HCT116 (cell line): ENCODE data around the gene COPG1.
A peak's percentile ranks its signal among the peaks of the same experiment; 100 is the strongest.

Experiments
- ATF3 ChIP-seq: IDR thresholded peaks from 2 replicates; pipeline ENCODE4 v1.6.1; 2012
- EGR1 ChIP-seq: IDR thresholded peaks from 2 replicates; pipeline ENCODE4 v1.6.1; 2012; ENCODE audit warnings: low read depth
- EZH2 ChIP-seq: fragments of 200-600 bp; sonication (generic); IDR thresholded peaks from 2 replicates; pipeline ENCODE4 v1.6.1; 2017; ENCODE audit warnings: antibody characterized with exemption, mixed run types
- EZH2phosphoT487 ChIP-seq: fragments of 200-600 bp; IDR thresholded peaks from 2 replicates; pipeline ENCODE4 v1.6.1; 2018; ENCODE audit warnings: antibody characterized with exemption, borderline replicate concordance
- FOSL1 ChIP-seq: IDR thresholded peaks from 2 replicates; pipeline ENCODE4 v1.6.1; 2012; ENCODE audit warnings: low read depth
- POLR2A ChIP-seq: IDR thresholded peaks from 2 replicates; pipeline ENCODE4 v1.7.0; 2011; ENCODE audit warnings: borderline replicate concordance; ENCODE audit not compliant: insufficient read depth, insufficient read length; ENCODE audit errors: extremely low read depth
- POLR2AphosphoS5 ChIP-seq: IDR thresholded peaks from 2 replicates; pipeline ENCODE4 v1.6.1; 2011; ENCODE audit warnings: mild to moderate bottlenecking, low read depth, low read length, moderate library complexity
- RAD21 ChIP-seq: IDR thresholded peaks from 2 replicates; pipeline ENCODE4 v1.6.1; 2012; ENCODE audit warnings: low read depth, mild to moderate bottlenecking
- REST ChIP-seq: IDR thresholded peaks from 2 replicates; pipeline ENCODE4 v1.6.1; 2012; ENCODE audit warnings: low read depth
- SRF ChIP-seq: IDR thresholded peaks from 2 replicates; pipeline ENCODE4 v1.6.1; 2012; ENCODE audit warnings: low read depth
- ZNF274 ChIP-seq: fragments of 200-500 bp; sonication (Bioruptor generic); IDR thresholded peaks from 2 replicates; pipeline ENCODE4 v1.6.1; 2014; ENCODE audit warnings: mild to moderate bottlenecking, low read depth, low read length, inconsistent platforms
- TF ChIP-seq, protein P1 (sequence below), 3 experiments: fragments of 200-600 bp in 1 of 3; sonication (generic) in 1 of 3; IDR thresholded peaks in 2 of 3; conservative IDR thresholded peaks in 1 of 3; 2 replicates each; pipeline ENCODE4 v1.5.1; 2012 to 2017; ENCODE audit warnings: low read depth in 2 of 3, low read length in 2 of 3, antibody characterized with exemption in 1 of 3, borderline replicate concordance in 1 of 3, control low read depth in 1 of 3, mild to moderate bottlenecking in 1 of 3, mixed read lengths in 1 of 3, mixed run types in 1 of 3, moderate library complexity in 1 of 3; ENCODE audit not compliant: insufficient read depth in 1 of 3

DNA sequence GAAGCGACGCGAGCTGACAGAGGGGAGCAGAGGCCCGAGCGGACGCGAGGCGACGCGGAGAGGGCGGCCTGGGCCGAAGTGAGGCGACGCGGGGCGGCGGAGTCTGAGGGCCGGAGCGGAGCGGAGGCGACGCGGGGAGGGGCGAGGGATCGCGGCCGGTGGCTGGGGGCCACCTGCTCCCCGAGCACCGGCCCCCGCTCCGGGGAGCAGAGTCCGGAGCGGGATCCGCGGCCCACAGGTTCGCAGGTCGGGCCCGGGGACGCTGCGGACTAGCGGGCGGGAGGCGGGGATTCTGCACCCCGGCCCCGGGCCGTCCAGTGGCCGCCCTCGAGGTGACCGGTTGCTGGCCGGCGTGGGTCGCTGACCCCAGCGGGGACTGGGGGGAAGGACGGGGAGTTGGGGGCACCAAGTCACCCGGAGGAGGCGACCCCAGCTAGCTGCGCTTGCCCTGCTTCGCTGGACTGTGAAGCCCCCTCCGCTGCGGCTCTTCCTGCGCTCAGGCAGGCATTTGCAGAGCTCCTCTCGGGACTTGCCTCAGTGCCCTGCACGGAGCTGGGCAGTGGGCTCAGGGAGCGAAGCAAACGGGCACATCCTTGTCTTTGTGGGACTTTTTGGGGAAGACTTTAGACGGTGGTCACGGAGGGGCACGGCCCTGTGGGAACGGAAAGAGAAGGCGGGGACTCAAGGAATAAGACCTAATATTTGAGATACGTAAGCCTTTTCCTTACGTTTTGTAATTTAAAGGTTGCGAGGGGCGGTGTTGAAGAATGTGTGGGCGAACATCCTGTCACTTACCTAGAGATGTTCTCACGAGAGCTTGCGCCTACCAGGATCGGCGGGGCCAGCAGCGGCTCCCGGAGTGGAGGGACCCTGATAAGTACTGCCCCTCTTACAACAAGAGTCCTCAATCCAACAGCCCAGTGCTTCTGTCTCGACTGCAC, 29.8 kb downstream of the COPG1 start:
- TF ChIP-seq RAD21 (no peak), POLR2A (no peak), REST (no peak), ZNF274 (no peak), EZH2phosphoT487 (no peak), EZH2 (no peak), POLR2AphosphoS5 (no peak; the same call in 1 of the 2 replicates), SRF (no peak), EGR1 (peak; percentile 68), FOSL1 (no peak), ATF3 (no peak)
- TF ChIP-seq, protein P1, sequence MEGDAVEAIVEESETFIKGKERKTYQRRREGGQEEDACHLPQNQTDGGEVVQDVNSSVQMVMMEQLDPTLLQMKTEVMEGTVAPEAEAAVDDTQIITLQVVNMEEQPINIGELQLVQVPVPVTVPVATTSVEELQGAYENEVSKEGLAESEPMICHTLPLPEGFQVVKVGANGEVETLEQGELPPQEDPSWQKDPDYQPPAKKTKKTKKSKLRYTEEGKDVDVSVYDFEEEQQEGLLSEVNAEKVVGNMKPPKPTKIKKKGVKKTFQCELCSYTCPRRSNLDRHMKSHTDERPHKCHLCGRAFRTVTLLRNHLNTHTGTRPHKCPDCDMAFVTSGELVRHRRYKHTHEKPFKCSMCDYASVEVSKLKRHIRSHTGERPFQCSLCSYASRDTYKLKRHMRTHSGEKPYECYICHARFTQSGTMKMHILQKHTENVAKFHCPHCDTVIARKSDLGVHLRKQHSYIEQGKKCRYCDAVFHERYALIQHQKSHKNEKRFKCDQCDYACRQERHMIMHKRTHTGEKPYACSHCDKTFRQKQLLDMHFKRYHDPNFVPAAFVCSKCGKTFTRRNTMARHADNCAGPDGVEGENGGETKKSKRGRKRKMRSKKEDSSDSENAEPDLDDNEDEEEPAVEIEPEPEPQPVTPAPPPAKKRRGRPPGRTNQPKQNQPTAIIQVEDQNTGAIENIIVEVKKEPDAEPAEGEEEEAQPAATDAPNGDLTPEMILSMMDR (IDR thresholded peaks at IDR 0.05 in 2 of 3, conservative IDR thresholded peaks at IDR 0.05 in 1 of 3; ENCODE audit: borderline replicate concordance in 1 of 3, insufficient read depth in 1 of 3, low read depth in 2 of 3, low read length in 2 of 3): no peak
